IPS-NIHi11 (cell line): ENCODE data around the gene CEP70.
"Not testable (repeated sequence)": the region's sequence is repeated elsewhere in the genome, so short reads cannot be mapped to it uniquely, and the experiment has no call there.

Experiments used
- DNase-seq: peaks from one replicate; pipeline ENCODE4 v3.0.0; 2012; ENCODE audit warnings: mixed read lengths, low spot score

The CEP70 gene

DNA sequence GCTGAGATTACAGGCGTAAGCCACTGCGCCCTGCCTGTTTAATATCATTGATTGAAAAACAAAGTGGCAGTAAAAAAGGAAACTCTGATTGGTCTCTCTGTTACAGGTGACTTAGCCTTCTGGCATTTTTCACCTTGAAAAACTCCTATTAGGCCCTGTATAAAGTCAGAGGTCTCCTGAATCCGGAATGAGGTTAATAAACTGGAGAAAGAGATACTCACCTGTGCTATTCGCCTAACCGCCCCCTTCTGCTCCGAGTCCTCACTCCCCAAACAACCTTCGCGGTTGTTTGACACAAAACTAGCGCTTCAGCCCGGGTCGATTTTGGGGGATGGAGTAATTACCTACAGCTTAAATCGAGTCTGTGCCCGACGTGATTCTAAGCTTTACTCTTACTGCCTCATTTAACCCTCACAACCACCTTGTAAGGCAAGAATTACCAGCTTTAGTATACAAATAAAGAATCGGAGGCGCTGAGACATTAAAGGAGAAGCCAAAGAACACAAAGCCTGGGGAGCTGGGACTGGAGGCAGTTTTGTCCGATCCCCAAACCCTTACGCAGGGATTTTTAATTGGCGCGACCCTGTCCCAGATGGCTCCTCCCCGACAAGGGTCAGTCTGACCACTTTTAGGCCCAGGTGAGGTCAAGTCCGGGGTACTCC is 441 bp downstream of the CEP70 start:
- peak; percentile 13 for DNase-seq

DNA sequence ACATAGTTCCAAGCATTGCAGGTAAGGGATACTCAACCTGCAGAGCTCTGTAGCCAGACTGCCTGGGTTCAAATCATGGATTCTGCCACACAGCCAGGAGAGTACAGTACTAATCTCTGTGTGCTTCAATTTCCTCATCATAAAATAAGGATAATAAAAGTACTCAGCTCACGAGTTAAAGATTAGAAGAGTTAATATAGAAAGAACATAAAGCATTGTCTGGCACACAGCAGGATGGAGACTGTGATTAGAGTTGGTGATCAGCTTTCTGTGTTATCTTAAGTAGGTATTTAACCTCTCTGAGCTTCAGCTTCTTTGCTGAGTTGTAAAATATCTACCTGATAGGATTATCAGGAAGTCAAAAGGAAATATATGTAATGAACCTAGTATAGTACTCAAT is 2.7 kb downstream of the CEP70 start:
- DNase-seq: no peak

DNA sequence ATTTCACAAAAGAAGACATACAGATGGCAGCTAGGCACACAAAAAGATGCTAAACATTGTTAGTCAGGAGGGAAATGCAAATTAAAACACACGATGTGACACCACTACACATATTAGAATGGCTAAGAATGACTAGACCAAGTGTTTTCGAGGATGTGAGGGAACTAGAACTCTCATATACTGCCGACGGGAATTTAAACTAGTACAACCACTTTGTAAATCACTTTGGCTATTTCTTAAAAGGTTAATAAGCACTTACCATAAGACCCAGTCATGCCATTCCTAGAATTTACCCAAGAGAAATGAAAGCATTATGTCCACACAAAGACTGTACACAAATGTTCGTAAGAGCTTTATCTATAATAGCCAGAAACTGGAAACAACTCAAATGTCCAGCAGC is 5.6 kb downstream of the CEP70 start:
- no peak for DNase-seq

- DNase-seq: no peak
These were observed 6.7 kb downstream of the CEP70 start for GRCh38 chr3:138587374-138587773.

GRCh38 chr3:138578961-138579574 is 15.0 kb downstream of the CEP70 start:
- DNase-seq: no peak

- no peak for DNase-seq
These were observed 15.9 kb downstream of the CEP70 start for GRCh38 chr3:138578141-138578540.

GRCh38 chr3:138573138-138573537 is 20.9 kb downstream of the CEP70 start:
- no peak for DNase-seq

DNA sequence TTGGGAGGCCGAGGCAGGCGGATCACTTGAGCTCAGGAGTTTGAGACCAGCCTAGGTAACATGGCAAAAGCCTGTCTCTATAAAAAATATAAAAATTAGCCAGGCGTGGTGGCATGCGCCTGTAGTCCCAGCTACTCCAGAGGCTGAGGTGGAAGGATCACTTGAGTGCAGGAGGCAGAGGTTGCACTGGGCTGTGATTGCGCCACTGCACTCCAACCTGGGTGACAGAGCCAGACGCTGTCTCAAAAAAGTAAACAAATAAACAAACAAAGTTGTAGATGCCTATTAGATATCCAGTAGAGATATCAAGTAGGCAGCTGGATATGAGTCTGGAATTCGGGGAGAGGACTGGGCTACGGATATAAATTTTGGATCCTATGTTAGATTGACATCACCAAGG is 24.4 kb downstream of the CEP70 start:
- DNase-seq: not testable (repeated sequence)

DNA sequence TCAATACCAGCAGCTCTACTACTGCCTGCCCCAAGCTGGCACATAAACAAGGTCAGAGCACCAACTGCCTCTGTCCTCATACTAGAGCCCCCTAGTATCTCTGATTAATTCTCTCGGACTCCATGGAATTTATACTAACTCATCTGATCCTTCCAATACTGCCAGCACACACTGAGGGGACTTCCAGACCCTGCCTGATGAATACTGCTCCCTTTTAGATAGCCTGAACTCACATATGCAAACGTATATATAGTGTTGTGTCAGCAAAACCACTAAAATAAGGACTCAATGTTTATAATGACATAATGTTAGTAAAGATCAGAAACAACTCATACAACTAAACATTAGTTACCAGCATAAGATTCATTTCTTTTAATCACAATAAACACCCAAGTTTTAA is 25.0 kb downstream of the CEP70 start:
- no peak for DNase-seq

GRCh38 chr3:138567403-138567802 is 26.7 kb downstream of the CEP70 start:
- no peak for DNase-seq

DNA sequence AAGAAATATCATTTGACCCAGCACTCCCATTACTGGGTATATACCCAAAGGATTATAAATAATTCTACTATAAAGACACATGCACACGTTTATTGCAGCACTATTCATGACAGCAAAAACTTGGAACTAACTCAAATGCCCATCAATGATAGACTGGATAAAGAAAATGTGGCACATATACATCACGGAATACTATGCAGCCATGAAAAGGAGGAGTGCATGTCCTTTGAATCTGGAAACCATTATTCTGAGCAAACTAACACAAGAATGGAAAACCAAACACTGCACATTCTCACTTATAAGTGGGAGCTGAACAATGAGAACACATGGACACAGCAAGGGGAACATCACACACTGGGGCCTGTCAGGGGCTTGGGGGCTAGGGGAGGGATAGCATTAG is 27.8 kb downstream of the CEP70 start:
- DNase-seq: not testable (repeated sequence)

- not testable (repeated sequence) for DNase-seq
These were observed 31.2 kb downstream of the CEP70 start for GRCh38 chr3:138562902-138563301.

DNA sequence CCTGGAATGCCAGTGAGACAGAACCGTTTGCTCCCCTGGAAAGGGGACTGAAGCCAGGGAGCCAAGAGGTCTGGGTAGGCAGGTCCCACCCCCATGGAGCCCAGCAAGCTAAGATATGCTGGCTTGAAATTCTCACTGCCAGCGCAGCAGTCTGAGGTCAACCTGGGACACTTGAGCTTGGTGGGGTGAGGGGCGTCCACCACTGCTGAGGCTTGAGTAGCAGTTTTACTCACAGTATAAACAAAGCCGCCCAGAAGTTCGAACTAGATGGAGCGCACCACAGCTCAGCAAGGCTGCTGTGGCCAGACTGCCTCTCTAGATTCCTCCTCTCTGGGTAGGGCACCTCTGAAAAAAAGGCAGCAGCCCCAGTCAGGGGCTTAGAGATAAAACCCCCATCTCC is 33.6 kb downstream of the CEP70 start:
- DNase-seq: no peak

- DNase-seq: no peak
These were observed 34.9 kb downstream of the CEP70 start for GRCh38 chr3:138559134-138559533.

DNA sequence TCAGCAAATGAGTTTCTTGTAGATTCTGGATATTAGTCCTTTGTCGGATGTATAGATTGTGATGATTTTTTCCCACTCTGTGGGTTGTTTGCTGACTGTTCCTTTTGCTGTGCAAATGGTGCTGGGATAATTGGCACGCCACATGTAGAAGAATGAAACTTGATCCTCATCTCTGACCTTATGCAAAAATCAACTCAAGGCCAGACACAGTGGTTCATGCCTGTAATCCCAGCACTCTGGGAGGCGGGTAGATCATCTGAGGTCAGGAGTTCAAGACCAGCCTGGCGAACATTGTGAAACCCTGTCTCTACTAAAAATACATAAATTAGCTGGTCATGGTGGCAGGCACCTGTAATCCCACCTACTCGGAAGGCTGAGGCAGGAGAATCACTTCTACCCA is 39.3 kb downstream of the CEP70 start:
- DNase-seq: not testable (repeated sequence)

DNA sequence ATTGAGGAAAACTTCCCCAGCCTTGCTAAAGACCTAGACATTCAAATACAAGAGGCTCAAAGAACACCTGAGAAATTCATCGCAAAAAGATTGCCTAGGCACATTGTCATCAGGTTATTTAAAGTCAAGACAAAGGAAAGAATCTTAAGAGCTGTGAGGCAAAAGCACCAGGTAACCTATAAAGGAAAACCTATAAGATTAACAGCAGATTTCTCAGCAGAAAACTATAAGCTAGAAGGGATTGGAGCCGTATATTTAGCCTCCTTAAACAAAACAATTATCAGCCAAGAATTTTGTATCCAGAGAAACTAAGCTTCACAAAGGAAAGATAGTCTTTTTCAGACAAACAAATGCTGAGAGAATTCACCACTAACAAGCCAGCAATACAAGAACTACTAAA is 43.1 kb downstream of the CEP70 start:
- not testable (repeated sequence) for DNase-seq

GRCh38 chr3:138549179-138549977 is 44.7 kb downstream of the CEP70 start:
- DNase-seq: no peak

DNA sequence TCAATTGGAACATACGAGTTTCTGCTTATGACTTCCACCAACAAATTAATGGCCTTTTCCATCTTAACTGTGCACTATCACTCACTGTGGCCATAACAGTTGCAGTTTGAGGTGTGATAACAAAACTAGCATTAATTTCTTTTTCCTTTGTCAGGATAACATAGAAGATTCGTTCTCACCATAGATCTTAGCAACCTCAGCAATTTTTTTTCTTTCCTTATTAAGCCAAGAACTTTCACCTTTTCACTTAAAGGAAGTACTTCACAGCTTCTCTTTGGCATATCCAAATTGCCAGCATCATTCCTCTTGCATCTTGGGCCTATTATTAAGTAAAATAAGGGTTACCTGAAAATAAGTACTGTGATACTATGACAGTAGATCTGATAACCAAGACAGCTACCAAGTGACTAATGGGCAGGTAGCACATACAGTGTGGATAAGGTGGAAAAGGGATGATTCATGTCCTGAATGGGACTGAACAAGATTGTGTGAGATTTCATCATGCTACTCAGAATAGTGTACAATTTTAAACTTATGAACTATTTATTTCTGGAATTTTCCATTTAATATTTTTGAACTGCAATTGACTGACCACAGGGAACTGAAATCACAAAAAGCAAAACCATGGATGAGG is 46.6 kb downstream of the CEP70 start:
- no peak for DNase-seq

GRCh38 chr3:138544546-138544945 is 49.5 kb downstream of the CEP70 start:
- no peak for DNase-seq

GRCh38 chr3:138542977-138543376 is 51.1 kb downstream of the CEP70 start:
- DNase-seq: no peak

DNA sequence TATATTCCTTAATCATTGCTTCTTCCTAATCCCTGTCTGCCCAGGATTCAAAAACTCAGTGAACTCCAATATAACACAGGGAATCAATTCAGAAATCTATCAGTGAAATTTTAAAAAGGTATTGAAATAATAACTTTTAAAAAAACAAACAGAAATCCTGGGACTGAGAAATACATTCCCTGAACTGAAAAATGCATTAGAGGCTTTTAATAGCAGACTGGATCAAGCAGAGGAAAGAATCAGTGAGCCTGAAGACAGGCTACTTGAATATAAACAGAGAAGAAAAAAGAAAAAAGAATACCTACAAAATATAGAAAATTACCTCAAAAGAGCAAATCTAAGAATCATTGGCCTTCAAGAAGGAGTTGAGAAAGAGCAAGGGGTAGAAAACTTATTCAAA is 54.7 kb downstream of the CEP70 start:
- no peak for DNase-seq

GRCh38 chr3:138521445-138521844 is 72.6 kb downstream of the CEP70 start:
- DNase-seq: not testable (repeated sequence)
